GM19468 (cell line): ENCODE results near the gene POLD1.

Source experiments
- ATAC-seq: cut with Tn5 transposase; IDR thresholded peaks from one replicate; pipeline ENCODE4 v1.9.1; 2021; ENCODE audit warnings: mild to moderate bottlenecking, moderate library complexity, moderate number of reproducible peaks; ENCODE audit not compliant: unreplicated experiment; ENCODE audit errors: extremely low read depth

Gene POLD1

DNA sequence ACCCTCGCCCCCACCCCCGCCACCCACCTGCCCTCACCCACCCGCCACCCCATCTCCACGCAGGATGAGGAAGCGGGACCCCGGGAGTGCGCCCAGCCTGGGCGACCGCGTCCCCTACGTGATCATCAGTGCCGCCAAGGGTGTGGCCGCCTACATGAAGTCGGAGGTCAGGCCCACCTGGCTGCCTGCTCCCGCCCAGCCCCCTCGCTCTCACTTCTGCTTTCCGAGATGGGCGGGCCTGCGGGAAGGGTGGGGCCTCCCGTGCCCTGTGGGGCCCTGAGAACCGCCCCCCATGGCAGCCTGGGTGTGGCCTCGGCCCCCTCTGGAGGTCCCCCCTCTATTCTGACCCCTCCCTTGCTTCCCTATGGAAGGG is 31.5 kb downstream of the POLD1 start:
- no peak for ATAC-seq

DNA sequence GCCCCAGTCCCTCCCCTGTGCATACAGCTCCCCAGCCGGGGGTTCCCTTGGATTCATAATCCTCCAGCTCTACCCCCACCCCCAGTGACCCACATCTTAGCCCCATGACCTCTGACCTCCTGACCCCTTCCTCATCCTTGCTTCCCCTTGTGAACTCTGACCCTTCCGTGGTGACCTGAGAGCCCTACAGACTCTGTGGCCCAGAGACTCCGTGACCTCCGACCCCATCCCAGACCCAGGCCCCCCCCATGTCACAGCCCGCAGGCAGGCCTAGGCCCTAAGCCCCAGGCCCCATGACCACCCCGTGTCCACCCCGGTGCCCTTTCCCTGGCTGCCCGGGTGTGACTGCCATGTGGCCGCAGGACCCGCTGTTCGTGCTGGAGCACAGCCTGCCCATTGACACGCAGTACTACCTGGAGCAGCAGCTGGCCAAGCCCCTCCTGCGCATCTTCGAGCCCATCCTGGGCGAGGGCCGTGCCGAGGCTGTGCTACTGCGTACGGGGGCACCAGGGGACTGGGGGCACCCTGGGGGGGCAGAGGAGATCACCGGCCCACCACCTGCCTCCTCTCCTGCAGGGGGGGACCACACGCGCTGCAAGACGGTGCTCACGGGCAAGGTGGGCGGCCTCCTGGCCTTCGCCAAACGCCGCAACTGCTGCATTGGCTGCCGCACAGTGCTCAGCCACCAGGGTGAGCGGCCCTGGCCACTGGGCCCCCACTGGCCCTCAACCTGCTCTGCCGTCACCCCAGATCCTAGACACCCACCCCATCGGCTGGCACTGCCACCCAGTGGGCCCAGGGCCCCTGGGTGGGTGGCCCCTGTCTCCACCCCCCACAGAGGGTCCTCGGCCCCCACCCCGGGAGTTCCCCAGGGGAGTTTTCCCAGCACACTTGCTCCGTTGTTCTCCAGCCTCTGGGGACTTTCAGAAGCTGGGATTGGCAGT is 32.2 kb downstream of the POLD1 start:
- no peak for ATAC-seq

DNA sequence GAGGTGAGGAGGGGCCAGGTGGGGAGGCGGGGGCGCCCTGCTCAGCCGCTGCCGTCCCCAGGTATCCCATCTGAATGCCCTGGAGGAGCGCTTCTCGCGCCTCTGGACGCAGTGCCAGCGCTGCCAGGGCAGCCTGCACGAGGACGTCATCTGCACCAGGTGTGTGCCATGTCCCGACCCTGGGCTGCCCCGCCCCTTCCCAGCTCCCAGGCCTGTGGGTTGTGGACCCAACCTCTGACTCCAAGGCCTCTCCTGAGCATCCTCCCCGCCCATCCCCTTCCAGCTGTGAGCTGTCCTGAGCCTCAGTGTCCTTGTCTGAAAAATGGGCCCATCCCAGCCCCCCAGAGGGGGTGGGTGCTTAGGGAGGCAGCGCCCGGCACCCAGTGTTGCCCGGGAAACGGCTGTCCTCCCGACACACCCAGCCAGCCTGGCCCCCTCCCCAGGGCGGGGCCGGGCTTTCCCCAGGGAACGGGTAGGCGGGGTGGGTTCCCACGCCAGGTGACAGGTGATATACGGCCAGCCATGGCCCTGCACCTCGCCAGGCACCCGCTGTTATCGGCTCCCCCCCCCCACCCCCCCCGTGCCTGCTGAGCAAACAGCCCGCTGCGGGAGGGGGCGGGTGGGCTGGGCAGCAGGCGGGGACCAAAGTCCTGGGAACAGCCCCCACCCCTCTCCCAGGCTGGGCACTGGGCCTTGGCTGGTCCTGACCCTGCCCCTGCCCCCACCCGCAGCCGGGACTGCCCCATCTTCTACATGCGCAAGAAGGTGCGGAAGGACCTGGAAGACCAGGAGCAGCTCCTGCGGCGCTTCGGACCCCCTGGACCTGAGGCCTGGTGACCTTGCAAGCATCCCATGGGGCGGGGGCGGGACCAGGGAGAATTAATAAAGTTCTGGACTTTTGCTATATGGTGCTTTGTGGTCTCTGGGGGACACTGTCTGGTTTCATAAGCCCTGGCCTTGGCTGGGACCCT is 33.2 kb downstream of the POLD1 start:
- ATAC-seq = no peak

DNA sequence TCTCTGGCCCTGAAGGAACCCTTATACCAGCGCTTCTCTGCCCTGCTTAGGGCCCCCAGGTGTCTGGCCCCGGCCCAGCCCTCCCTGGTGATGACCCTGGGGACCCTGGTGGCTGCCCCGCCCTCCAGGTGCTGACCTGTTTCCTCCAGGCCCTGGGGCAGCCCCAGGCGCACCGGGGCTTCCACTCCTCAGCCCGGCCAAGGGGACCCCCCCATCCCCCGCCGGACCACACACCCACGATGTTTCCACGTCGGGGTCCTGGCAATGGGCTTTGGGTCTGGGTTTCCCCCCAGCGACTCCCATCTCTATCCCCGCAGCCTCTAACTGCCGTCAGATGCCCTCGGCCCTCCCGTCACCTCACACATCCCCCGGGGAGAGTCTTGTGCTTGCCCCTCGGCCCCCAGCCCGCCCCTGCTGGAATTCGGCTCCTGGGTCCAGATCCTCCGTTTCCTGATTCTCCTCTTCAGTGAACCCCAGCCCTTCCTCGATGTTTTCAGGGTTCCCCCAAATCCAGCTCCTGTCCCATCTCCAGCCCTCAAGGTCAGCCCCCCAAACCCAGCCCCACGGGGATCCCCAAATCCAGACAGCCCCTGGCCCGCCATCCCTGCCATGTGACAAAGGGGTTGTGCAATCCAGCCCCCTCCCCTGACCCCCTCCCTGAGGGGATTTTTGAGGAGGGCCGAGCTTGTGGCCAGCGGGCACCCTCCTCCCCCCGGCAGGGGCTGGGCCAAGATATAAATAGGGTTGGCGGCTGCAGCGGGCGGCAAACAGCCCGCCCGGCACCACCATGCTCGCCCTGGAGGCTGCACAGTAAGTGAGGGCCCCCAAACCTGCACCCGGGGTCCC is 34.3 kb downstream of the POLD1 start, which contains the start of gene SPIB:
Gene SPIB (plus strand): TSS at position 763 of the 846 bp plus-strand sequence. CDS start 25 bp downstream, at position 788.
- no peak for ATAC-seq

DNA sequence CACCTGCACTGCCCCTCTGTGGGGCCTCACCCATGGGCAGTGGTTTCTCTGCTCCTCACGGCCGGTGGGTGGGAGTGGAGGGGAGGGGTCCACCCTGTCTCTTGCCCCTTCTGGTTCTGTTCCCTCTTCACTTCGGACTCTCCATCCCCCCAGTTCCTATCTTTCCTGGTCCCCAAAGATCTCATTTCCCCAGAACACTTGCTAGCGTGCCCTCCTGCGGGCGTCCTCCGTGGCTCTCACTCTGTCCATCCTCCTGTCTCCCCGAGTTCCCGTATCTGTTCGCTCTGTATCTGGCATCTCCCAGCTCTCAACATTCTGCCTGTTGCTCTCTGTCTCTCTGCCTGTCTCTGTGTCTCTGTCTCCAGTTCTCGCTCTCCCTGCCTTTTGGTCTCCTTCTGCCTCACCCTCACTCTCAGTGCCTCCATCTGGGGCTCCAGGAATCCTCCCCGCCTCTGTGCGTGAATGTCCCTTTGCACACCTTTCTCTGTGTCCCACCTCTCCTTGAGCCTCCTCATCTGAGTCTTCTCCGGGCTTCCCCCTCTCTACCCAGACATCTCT is 35.0 kb downstream of the POLD1 start:
- ATAC-seq = no peak

DNA sequence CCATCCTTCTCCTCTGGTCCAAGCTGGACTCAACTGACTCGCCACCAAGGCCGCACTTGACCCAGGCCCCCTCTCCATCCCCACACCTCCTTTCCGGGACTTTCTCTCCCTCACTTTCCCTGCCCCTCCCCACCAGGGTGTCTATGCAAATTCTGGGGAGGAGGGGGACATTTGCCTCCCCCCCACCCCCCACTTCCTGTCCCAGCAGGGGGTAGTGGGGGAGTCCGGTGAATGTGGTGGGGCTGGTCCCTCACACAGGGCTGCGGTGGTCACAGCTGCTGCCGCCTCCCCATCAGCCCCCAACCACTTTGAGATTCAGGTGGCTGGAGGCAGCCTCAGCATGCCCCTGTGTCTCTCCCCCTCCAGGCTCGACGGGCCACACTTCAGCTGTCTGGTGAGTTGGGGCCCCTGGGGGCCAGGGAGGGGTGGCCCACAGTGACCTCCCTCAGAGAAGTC is 35.5 kb downstream of the POLD1 start:
- ATAC-seq = no peak

DNA sequence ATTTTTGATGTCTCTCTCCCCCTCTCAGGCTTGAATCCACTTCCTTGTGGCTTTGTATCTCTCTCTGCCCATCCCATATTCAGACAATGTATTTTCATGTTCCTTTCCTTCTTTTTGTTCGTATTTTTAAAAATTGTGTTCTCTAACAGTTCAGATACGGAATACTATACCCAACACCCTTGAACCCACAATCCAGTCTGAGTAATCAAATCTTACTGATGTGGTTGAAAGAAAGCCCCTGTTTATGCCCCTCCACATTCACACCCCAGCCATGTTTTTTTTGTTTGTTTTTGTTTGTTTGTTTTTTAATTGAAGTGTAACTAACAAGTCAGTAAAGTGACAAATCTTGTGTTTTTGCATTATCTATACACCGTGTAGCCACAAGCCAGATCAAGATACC is 36.0 kb downstream of the POLD1 start:
- ATAC-seq = no peak

DNA sequence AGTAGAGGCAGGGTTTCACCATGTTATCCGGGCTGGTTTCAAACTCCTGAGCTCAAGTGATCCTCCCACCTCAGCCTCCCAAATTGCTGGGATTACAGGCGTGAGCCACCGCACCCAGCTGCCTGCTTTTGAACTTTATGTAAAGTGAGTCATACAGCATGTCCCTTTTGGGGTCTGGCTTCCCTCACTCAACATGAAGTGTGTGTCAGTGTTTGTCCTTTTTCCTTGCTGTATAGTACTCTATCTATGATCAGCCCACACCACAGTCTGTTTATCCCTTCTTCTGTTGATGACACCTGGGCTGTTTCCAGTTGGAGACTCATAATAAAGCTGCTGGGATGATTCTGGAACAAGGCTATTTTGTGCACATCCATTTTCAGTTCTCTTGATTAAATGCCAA is 36.7 kb downstream of the POLD1 start:
- ATAC-seq = no peak

DNA sequence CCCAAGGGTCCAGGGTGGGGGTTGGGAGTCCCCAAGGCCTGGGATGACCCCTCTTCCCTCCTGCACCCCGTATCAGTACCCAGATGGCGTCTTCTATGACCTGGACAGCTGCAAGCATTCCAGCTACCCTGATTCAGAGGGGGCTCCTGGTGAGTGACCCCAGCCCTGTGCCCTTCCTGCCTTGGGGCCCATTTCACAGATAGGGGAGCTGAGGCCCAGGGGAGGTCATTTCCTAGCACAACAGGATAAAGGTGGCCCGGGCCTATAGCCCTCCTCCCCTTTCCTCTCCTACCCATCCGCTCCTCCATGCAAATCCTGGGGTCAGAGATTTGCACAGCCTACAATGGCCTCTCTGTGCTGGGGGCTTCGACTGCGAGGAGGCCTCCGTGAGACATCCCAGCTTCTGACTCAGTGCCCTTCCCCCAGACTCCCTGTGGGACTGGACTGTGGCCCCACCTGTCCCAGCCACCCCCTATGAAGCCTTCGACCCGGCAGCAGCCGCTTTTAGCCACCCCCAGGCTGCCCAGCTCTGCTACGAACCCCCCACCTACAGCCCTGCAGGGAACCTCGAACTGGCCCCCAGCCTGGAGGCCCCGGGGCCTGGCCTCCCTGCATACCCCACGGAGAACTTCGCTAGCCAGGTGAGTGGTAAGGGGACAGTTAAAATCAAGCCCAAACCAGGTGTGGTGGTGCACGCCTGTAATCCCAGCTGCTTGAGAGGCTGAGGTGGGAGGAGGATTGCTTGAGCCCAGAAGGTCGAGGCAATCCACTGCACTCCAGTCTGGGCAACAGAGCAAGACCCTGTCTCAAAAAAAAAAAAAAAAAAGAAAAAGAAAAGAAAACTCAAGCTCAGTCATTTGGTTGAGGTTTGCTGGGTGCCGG is 38.5 kb downstream of the POLD1 start:
- no peak for ATAC-seq

DNA sequence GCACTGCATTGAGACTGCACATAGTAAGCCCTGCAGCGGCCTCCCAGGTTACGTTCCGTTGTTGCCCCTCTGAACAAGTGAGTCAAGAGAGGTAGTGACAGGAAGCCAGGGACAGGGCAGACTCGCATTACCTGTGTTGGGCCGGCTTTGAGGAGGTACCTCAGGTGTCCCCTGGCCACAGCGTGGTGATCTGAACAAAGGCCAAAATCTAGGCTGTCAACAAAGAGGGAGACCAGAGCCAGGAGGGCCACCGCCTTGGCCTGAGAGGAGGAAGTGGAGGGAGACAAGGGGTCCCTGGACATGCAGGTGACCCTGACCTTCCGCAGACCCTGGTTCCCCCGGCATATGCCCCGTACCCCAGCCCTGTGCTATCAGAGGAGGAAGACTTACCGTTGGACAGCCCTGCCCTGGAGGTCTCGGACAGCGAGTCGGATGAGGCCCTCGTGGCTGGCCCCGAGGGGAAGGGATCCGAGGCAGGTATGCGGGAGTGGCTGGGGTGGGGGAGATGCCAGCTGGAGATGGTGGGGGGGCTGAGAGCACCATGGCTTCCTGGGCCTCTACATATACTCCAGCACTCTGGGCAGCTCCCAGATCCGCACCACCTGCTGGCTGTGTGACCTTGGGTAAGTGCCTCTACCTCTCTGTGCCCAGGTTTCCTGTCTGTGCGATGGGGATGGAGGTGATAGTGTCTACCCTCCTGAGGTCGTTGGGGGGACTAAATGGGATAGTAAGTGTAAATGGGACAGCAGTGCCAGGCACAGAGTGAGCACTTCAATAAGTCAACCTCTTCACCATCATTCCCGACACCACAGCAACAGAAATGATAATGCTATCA is 39.3 kb downstream of the POLD1 start:
- ATAC-seq = no peak

DNA sequence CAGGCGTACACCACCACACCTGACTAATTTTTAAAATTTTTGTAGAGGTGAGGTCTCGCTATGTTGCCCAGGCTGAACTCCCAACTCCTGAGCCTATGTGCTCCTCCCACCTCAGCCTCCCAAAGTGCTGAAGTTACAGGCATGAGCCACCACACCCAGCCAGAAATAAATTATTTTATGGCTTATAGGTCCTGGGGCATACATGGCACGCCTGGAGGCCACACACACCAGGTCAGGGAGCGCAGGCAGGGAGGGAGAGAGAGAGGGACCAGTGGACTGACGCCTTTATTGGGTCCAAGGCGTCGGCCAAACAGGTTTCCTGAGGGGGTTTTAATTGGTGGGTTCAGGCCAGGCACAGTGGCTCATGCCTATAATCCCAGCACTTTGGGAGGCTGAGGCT is 41.4 kb downstream of the POLD1 start:
- no peak for ATAC-seq

DNA sequence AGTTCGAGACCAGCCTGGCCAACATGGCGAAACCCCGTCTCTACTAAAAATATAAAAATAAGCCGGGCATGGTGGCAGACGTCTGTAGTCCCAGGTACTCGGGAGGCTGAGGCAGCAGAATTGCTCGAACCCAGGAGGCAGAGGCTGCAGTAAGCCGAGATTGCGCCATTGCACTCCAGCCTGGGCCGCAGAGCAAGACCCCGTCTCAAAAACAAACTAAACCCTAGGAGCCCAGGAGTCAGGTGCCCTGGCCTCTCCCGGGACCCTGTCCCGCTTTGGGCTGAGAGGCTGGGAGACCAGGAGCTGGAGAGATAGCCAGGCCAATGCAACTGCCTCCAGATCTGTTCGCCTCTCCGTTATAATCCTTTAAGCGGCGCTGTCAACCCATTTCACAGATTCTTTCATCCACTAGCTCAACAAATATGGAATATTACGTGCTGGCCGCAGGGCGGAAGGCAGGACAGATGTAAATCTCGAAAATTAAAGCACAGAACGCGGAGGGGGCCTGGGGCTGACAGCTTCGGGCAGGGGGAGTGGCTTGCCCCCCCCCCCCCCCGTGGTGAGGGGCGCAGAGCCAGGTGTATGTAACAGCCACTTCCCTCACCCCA is 43.3 kb downstream of the POLD1 start:
- no peak for ATAC-seq

DNA sequence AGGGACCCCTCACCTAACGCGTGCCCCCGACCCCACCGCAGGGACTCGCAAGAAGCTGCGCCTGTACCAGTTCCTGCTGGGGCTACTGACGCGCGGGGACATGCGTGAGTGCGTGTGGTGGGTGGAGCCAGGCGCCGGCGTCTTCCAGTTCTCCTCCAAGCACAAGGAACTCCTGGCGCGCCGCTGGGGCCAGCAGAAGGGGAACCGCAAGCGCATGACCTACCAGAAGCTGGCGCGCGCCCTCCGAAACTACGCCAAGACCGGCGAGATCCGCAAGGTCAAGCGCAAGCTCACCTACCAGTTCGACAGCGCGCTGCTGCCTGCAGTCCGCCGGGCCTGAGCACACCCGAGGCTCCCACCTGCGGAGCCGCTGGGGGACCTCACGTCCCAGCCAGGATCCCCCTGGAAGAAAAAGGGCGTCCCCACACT is 43.9 kb downstream of the POLD1 start:
- ATAC-seq = no peak

DNA sequence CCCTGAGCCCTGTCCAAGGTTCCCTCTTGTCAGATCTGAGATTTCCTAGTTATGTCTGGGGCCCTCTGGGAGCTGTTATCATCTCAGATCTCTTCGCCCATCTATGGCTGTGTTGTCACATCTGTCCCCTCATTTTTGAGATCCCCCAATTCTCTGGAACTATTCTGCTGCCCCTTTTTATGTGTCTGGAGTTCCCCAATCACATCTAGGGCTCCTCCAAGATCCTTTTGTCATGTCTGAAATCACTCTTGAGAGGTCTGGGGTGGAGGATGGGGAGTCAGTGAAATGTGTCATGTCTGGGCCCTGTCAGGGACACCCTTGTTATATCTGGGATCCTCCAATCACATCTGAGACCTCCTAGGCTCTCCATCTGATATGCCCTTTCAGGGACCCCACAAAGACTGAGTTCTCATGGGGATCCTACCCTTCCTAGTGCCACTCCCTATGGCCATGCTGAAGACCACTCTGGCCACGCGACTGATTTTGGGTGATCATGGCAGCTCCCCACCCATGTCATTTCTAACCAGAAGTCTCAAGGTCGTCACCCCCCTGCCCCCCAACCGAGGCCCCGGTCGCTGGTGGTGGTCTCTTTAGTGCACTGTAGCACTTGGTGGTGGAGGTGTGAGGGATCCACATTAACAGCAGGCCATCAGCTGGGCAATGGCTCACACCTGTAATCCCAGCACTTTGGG is 44.8 kb downstream of the POLD1 start:
- ATAC-seq = no peak

DNA sequence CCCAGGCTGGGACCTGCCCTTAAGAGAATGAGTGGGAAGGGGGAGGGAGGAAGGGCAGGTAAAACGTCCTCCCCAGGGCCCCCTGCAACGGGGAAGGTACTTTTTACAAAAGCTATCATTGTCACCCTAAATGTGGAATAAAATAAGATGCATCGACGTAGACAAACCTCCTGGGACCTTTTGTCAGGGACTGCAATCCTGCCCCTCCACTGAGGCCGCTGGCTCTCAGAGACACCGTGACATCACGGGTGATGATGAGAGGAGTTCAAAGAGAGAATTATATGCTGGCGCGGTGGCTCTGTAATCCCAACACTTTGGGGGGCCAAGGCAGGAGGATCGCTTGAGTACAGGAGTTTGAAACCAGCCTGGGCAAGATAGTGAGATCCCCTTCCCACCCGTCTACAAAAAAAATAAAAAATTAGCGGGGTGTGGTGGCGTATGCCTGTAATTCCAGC is 46.8 kb downstream of the POLD1 start:
- ATAC-seq = no peak

DNA sequence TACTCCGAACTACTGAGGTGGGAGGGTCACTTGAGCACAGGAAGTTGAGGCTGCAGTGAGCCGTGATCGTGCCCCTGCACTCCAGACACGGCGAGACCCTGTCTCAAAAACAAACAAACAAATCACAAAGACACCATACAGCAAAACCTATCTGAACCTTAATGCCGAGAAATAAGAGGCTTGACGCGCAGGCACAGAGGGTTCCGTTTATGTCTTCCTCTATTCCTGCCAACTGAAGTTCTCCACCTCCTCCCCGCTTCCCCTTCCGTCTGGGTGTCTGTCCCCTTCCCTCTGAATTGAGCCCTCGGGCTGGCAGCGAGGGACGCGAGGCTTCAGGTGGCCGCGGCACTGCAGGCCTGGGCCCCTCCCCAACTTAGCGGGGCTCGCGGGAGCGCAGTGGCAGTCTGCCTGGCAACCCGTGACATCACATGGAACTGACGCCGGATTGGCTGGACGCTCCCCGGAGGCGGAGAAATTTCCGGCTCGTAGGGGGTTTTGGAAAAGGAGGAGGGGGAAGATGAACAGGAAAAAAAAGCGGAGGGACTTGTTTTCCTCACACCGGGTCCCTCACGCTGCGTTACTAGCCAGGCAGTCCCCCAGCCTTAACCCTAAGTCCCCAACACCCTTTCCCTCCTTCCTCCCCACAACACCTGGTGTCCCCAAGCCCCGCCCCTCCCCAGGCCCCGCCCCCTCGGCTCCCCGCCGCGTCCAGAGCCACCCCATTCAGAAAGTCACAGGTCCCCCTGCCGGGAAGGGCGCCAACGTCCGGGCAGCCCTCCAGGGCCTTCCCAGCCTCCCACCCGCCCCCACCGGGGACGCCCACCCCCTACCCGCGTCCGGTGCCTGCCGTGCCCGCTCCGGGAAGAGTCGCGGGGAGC is 47.4 kb downstream of the POLD1 start:
- ATAC-seq = no peak
